Measurements from ENCODE around the gene FMO3. TPM values are rescaled to one million over a fixed set of nuclear protein-coding genes. Genes with fewer than 3 reads are reported as not detected.
A peak's percentile ranks its signal among the peaks of the same experiment; 100 is the strongest.

Gene FMO3
- total RNA-seq, 1 donor from 2014 or later, result not detected

DNA sequence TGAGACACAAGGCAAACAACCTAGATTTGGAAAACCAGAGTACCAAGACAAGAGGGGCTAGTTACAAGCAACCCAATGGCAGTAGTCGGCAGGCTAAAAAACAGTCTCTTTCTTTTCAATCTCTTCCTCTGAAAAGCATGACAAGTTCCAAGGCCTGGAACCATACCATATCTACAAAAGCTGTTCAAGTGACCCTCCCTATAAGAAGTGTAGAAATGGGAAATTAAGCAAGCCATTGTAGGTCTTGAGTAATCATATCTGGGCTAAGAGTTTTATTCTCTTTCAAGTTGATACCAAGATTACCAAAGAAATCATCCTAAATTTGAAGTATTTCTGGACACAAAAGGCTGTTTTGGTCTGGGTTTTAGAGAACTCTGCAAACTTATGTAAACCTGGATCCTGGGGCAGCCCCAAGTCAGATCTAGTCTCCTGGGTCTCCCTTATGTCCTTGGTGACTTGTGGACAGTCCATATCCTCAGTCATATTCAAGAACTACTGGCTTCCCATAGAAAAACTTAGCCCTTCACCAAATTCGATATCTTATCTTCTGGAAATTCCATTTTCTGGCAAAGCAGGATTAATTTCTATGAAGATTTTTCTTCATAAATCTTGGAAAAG lies 24.7 kb downstream of the FMO3 start:
- DNase-seq (ENCODE audit: low read depth, low spot score), result no peak

DNA sequence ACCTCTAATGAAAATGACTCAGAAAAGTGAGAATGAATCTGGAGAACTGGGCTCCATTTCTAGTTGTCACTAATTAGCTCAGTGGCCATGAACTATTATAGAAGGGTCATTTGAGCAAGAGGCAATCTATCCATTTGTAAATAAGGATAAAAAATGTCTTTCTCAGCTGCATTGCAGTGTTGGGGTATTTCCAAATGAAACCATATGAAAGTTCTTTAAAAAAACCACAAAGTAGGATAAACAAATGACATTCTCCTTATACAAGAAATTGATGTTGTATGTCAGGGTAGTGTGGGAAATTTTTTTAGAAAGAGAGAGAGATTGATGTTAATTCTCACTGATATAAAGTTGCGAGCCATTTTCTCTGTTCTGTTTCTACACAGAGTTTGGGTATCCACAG lies 26.0 kb downstream of the FMO3 start:
- DNase-seq (ENCODE audit: low read depth, low spot score), result no peak

DNA sequence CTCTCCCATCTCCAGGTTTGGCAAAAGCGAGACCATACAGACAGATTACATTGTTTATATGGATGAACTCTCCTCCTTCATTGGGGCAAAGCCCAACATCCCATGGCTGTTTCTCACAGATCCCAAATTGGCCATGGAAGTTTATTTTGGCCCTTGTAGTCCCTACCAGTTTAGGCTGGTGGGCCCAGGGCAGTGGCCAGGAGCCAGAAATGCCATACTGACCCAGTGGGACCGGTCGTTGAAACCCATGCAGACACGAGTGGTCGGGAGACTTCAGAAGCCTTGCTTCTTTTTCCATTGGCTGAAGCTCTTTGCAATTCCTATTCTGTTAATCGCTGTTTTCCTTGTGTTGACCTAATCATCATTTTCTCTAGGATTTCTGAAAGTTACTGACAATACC lies 26.4 kb downstream of the FMO3 start:
- DNase-seq (ENCODE audit: low read depth, low spot score), result no peak

DNA sequence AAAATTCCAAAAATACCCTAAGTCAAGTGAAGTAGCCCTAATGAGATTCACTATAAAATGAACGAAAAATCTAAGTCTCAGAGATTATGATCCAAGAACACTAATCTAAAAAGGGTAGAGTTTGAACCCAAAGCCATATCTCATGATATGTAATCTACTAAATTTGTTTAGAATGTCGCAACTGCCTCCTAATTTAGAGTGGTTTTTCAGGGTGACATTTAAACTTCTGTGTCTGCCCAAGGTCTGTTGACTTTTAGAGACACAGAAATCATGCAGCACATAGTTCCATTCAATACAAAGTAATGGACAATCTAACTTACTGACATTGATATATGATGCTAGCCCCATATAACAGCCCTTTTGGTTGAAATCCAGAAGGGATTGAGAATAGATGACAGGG lies 28.9 kb downstream of the FMO3 start:
- no peak for DNase-seq (ENCODE audit: low read depth, low spot score)

DNA sequence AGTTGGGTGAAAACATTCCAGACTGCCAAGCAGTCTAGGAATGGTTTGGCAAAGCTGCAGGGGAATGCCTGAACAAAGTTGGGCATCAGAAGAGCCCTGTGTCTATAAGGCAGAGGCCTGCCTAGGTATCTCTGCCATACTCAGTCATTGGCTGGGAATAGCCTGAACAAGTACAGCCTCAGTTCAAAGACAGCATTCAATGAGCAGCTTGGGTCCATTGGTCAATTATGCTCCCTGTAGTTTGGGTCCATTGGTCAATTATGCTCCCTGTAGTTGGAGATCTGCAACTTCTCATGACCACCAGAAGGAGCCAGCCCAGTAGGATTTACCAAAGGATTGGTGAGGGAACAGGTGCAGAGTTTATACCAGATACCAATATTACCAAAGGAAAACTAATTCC lies 31.6 kb downstream of the FMO3 start:
- DNase-seq (ENCODE audit: low read depth, low spot score), result no peak

DNA sequence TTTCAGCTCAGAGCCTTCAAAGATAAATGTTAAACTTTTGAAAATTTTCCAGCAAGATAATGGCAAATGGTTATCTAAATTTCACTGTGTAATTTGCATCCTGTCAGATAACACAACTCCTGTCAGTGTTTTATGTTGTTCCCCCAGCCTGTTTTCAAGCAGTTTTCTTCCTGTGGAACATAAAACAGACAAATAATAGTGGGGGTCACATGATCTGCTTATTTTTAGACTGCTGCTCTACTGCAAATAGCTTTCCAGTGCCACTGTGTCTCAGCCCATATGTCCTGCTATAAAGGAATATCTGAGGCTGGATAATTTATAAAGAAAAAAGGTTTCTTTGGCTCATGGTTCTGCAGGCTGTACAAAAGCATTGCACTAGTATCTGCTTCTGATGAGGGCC lies 32.2 kb downstream of the FMO3 start:
- DNase-seq (ENCODE audit: low read depth, low spot score), result no peak

DNA sequence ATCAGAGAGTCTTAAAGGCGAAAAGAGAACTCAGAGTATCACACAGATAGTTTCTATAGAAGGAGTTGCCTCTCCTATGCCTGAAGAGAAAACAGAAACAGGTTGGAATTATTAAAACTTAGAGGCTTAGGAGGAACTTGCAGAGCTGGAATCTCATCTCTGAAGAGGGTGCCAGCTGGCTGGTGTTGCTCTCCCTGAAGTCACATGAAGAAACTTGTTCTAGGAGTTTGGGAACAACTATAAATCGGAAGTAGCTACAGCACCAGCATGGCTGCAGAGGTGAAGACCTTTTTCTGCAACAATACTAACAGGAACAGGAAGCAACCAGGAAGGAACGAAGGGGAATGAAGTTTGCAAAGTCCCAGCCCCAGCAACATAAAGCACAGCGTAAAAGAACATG lies 35.8 kb downstream of the FMO3 start:
- no peak for DNase-seq (ENCODE audit: low read depth, low spot score)

DNA sequence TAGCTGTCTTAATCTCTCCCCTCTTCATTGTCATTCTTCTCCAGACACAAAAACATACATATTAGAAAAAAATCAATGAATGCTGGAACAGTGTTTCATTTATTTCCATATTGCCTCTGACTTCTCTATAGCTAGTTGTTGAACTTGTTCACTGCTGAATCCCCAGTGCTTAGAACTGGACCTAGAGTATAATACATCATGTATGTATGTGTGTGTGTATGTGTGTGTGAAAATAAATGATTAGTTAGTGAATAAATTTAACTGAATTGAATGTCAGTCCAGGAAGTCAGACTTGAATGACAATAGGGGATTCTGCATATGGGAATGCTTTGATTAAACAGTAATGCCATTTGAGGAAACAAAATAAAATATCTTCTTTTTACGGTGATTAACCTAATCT lies 36.4 kb downstream of the FMO3 start:
- DNase-seq (ENCODE audit: low read depth, low spot score), result no peak

DNA sequence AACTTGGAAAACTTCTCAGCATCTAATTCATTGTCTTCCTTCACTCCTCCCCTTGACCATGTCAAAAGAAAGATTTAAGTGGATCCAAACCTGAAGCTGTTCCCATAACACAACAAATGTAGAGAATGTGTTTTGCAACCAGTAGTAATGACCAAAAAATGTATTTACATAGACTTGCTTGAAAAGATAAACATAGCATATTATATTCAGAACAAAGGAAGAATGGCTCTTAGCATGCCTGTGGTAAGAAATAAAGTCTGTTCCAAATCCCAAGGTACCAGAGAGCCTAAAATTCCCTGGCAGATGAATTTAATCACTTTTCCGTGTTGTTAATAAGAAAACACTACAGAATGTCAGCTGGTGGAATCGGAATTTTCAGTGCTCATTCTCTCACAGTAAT lies 36.8 kb downstream of the FMO3 start:
- DNase-seq (ENCODE audit: low read depth, low spot score), result no peak

DNA sequence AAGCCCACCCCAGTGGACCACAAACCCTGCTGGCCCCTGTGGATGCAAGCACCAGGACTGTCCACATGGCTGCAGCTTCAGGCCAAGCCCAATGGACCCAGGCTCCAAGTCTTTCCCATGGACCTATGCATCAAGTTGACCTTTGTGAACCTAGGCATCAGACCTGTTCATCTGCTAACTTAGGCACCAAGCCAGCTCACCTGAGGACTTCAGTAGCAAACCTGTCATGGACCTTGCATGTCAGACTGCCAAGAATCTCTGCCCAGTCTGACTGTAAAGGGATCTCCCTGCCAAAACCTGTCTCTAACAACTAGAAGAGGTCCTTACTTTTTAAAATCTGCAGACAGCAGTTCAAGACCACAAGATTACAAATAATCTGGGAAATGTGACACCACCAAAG lies 37.8 kb downstream of the FMO3 start:
- DNase-seq (ENCODE audit: low read depth, low spot score), result no peak

DNA sequence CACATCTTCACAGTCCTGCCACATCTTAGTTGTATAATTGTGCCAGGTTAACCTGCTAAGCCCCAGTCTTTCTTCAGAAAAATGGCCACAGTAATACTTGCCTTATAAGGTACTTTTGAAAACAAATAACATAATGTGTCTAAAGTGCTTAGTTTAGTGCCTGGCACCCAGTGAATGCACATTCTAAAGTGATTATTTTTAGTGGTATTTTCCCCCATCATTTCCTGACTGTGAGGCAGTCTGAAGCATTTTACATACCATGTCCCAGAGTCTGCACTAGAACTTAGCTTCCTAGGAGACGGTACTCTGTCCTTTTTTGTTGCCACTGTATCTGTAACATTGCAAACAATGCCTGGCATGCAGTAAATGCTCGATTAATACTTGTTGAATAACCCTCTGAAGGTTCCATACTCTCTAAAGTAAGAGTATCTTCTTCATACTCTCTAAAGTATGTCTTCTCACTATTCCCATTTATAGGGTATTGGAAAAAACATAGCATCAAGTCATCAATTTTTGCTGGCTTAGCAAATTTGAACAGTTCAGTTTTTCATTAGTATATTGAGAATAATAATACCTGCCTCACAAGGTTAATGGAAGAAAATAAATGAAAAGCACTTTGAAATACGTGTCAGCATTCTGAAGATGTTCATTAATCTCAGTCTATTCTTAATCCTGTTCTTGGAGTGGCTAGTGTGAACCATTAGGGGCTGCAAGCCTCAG lies 43.7 kb downstream of the FMO3 start:
- no peak for DNase-seq (ENCODE audit: low read depth, low spot score)

DNA sequence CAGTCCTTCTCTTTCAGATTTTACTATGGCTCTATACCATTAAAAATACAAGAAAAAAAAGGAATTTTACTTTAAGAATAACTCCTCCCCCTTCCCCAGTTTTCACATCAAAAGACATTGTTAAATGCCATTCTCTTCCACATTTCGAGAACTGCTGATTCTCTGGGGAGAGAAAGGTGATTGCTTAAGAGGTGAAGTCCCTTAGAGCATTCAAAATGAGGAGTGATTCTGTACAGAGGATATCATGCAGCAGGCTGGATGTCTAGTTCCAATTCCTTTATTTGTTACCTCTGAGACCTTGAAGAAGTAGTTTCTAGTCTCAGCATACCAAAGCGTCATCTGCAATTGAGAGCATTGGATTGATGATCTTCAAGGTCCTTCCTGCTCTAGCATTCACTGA lies 46.9 kb downstream of the FMO3 start:
- DNase-seq (ENCODE audit: low read depth, low spot score), result no peak

DNA sequence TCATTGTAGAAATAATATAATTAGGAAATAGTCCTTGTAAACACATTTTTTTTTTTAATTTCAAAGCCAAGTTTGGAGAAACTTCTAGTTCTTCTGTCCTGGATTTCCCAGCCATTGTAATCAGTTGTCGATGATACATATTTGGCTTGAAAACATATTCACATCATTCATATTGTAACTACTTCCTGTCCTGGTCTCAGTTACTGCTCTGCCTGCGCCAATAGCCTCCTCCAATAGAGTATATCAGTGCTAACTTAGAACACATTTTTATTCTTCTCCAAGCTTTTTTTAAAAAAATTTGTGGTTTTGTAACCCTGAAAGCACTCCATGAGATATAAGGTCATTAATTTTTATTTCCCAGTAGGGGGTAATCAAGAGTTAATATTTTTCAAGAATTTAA lies 48.3 kb downstream of the FMO3 start:
- DNase-seq (ENCODE audit: low read depth, low spot score), result no peak

DNA sequence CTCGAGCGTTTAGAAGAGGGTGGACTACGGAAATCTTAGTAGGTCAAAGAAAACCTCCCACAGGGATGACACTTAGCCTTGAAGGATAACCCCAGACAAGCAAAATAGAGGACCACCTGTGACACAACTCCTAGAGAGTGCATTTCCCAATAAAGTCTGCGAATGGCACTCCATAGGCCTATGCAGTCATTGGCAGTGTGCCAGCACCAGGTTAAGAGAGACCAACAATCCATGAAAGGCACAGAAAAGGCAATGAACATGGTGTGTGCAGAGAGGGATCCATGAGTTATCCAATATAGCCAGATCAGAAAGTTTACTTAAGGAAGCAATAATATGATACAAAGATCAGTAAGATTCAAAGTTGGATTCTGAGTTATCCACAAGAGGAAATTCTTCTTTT lies 49.2 kb downstream of the FMO3 start:
- no peak for DNase-seq (ENCODE audit: low read depth, low spot score)

DNA sequence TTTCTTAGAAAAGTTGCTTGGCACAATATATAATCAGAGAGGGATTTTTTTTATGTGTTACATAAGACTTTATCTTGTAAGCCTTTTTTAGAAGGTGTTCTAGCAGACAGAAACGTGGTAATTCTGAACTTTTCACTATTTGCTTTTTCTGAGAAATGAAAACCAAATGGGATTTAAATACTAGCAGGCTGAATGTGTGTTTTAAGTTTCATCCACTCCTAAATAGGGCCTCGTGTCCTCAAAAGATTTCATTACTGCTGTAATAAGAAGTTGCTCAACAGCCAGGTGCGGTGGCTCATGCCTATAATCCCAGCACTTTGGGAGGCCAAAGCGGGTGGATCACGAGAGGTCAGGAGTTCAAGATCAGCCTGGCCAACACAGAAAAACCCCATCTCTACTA lies 49.7 kb downstream of the FMO3 start:
- DNase-seq (ENCODE audit: low read depth, low spot score), result no peak

DNA sequence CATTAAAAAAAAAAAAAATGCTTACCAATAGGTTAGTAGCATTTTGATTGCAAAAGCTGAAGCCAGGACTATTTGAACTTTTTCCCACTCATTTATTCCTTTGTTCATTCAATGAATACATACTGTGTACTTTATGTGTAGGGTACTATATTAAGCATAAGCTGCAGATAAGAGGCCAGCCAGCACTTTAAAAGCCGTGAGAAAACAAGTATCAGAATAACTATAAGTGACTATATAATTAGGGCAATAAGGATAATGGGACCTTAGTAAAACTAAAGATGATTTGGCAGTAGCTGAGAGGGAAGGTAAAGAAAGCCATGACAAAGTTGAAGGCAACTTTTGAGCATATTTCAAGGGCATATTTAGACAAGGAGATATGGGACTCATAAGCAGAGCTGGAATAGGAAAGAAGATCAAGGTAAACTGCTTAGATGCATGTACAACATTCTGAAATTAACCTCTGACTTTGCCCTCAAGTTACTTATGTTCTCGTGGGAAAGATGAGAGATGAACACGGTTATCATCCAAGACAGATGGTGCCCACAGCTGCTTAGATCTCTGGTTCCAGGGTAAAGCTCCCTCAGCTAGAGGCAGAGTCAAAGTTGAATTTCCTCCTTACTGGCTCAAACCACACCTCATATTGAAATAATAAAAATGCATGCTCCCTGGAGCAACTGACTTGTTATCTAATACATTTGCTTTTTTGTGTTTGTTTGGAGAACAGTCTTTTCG lies 50.4 kb downstream of the FMO3 start:
- no peak for DNase-seq (ENCODE audit: low read depth, low spot score)

DNA sequence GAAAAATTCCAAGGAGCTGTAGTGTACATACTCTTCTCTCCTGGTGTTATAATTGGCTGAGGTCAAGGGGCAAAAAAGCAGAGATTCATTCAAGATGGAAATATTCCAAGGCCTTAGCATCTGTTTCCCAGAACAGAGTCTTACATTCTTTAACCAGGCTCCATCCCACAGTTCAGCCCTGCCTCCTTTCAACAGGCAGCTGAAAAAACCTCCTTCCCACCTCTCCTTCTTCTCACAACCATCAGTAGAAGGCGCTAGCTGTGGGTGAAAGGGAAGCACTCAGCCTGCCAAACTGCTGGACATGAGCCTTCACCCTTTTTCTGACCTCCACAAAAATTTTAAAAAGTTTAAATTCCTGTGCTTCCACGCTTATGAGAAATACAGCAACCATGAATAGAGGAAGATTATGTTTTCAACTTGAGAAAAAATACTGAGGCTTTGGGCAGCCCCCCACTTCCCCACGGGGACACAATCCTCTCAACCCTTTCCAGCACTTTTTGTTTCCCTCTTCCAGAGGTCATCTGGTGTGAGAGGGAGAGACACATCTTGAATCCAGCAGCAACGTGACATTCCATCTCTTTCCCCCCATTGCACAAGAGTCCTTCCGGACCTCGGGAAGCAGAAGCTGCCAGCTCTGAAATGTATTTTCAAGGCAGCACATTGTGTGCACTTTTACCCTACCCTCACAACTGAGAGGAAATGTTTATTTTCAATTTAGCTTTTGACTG lies 51.1 kb downstream of the FMO3 start:
- peak; percentile 57 for DNase-seq (ENCODE audit: low read depth, low spot score)

DNA sequence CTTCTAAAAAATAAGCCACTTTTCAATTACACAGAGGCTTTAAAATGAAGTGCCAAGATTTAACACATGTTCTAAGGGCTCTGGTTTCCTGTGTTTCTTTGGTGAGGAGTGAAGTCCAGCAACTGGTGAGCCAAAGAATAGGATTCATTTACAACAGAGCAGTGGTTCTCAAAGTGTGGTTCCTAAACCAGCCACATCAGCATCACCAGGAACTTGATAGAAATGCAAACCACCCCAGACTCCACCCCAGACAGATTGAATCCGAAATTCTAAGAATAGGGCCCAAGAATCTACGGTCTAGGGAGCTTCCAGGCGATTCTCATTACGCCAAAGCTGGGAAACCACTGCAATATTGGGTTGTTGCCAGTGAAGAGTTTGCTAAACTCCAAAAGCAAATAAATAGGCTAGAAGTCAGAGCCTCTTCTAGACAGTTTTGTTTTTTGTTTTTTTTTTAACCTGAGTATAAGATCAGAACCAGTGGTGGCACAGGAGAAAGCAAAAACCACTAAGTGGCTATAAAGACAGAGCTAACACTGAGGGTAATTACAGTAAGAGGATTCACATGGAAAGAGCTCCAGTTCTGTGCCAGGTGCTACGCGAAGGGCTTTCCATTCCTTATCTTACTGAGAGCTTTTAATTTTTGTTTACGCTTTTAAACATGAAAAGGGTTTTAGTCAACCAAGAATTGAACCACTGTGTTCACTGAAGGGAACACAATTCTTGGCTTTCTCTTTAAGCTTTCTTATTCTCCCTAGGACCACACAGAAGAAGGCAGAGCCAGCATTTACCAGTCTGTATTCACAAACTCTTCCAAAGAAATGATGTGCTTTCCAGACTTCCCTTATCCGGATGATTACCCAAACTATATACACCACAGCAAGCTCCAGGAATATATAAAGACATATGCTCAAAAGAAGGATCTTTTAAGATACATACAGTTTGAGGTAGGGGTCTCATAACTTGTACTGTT lies 52.0 kb downstream of the FMO3 start:
- DNase-seq (ENCODE audit: low read depth, low spot score), result no peak

DNA sequence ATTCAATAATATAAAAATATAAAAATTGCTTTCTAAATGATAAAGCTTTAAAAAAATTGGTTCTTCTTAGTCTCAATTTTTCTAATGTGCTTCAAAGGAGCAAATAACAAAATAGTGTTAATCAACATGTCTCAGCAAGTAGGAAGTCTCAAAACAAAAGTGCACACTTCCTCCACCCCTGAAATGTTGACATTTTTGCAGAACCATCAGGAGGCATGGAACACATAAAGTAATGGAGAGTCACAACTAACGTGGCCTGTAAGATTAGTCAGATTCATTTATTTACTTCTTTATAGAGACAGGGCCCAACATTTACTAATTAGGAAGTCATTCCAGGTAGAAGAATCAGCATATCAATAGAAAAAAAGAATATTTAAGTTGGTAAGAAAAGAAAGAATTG lies 59.5 kb downstream of the FMO3 start:
- no peak for DNase-seq (ENCODE audit: low read depth, low spot score)

DNA sequence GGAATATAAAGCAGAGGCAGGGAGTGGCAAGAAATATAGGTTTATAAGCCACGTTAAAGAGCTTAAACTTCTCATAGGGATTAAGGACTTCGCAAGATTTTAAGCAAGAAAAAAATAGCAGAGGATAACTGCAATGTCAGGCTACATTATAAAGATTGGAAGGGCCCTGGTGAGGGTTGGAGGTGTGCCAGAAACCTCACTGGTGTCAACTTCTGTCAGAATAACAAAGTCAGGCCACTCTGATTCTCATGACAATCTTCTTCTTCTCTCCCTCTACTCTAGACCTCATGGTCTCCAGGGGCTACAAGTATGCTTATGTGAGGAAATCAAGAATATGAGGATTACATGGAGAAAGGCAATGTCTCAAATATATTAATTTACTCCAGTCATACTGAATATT lies 61.8 kb downstream of the FMO3 start:
- DNase-seq (ENCODE audit: low read depth, low spot score), result no peak

DNA sequence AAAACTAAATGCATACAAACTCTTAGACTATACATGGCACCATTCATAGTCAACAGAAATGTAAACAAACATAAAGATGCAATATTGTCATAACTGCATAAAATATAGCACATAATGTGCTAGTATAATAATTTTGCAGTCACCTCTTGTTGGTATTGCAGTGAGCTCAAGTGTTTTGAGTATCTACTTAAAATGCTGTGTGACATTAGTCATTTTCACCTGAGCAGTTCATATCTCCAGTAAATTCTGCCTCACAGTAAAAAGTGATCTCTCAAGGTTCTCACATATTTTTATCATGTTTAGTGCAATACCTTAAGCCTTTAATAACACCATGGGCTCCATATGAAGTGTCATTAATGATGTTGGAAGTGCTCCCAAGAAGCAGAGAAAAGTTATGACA lies 64.8 kb downstream of the FMO3 start:
- no peak for DNase-seq (ENCODE audit: low read depth, low spot score)
